Activated naive CD8-positive, alpha-beta T cell treated with anti-CD3 and anti-CD28 coated beads, Interleukin-2, amount 10 ng/mL, durations not matched to agents 7 days and 5 days (primary cell): ENCODE measurements around the gene PDZRN3. TPM values are rescaled to one million over a fixed set of nuclear protein-coding genes. Genes with fewer than 3 reads are reported as not detected.

Experiments used
- ATAC-seq: fragments of 150-1000 bp; cut with Tn5 transposase; one replicate; pipeline ENCODE4 v1.10.0; 2021; ENCODE audit warnings: low read depth, moderate library complexity
- POLR2A ChIA-PET: fragments of 350-600 bp; sonication (Branson Sonifier 250); formaldehyde crosslinking; loops from one replicate; lab custom pipeline; 2021; ENCODE audit warnings: antibody characterized with exemption; lab: Charles Lee
- DNase-seq: peaks from one replicate; pipeline ENCODE4 v3.0.0; 2021
- H3K27ac Mint-ChIP-seq: one replicate; pipeline ENCODE4 v1.8.0; 2022; ENCODE audit warnings: mild to moderate bottlenecking, mixed read lengths
- H3K27me3 Mint-ChIP-seq: one replicate; pipeline ENCODE4 v1.8.0; 2022; ENCODE audit warnings: mild to moderate bottlenecking, moderate library complexity, mixed read lengths
- H3K36me3 Mint-ChIP-seq: one replicate; pipeline ENCODE4 v1.8.0; 2021; ENCODE audit warnings: mild to moderate bottlenecking, mixed read lengths
- H3K4me1 Mint-ChIP-seq: one replicate; pipeline ENCODE4 v1.8.0; 2021; ENCODE audit warnings: mixed read lengths
- H3K4me3 Mint-ChIP-seq: one replicate; pipeline ENCODE4 v1.8.0; 2022; ENCODE audit warnings: mild to moderate bottlenecking, moderate library complexity, mixed read lengths
- H3K9me3 Mint-ChIP-seq: one replicate; pipeline ENCODE4 v1.8.0; 2021; ENCODE audit warnings: mixed read lengths
- total RNA-seq, 2 experiments: library from RNA; stranded (reverse); gene quantifications; one replicate each; pipeline ENCODE4 v1.2.3, GENCODE V29; 2021

PDZRN3 gene
- total RNA-seq, 2 experiments from 2014 or later: not detected

- H3K36me3 Mint-ChIP-seq: no peaks in the 10 kb centered on the region
- H3K27me3 Mint-ChIP-seq: peaks cover 3% of the 10 kb centered on the region
- no peaks in the 10 kb centered on the region for H3K4me1 Mint-ChIP-seq
- H3K9me3 Mint-ChIP-seq: no peaks in the 10 kb centered on the region
- DNase-seq (no peak), ATAC-seq (no peak)
- no peak overlapping the region for H3K27ac Mint-ChIP-seq
- POLR2A ChIA-PET: no interaction called here
- no peak overlapping the region for H3K4me3 Mint-ChIP-seq
Observed at GRCh38 chr3:73401616-73402279, 223.0 kb downstream of the PDZRN3 start.

GRCh38 chr3:73401059-73401458 lies 223.7 kb downstream of the PDZRN3 start:
- POLR2A ChIA-PET: no interaction called here
- peaks cover 3% of the 10 kb centered on the region for H3K27me3 Mint-ChIP-seq
- H3K4me3 Mint-ChIP-seq: no peak overlapping the region
- H3K9me3 Mint-ChIP-seq: no peaks in the 10 kb centered on the region
- H3K36me3 Mint-ChIP-seq: no peaks in the 10 kb centered on the region
- no peak for ATAC-seq
- H3K4me1 Mint-ChIP-seq: no peaks in the 10 kb centered on the region
- no peak overlapping the region for H3K27ac Mint-ChIP-seq
- no peak for DNase-seq

- POLR2A ChIA-PET: no interaction called here
- Mint-ChIP-seq H3K36me3 (no peaks in the 10 kb centered on the region), H3K27me3 (peaks cover 3% of the 10 kb centered on the region), H3K4me3 (no peak overlapping the region), H3K27ac (no peak overlapping the region), H3K9me3 (no peaks in the 10 kb centered on the region), H3K4me1 (no peaks in the 10 kb centered on the region)
- DNase-seq (no peak), ATAC-seq (no peak)
Observed at GRCh38 chr3:73399666-73400253, 225.0 kb downstream of the PDZRN3 start.

GRCh38 chr3:73399106-73399505 lies 225.6 kb downstream of the PDZRN3 start:
- Mint-ChIP-seq H3K4me3 (no peak overlapping the region), H3K27me3 (peaks cover 3% of the 10 kb centered on the region), H3K9me3 (no peaks in the 10 kb centered on the region), H3K4me1 (no peaks in the 10 kb centered on the region), H3K36me3 (no peaks in the 10 kb centered on the region), H3K27ac (no peak overlapping the region)
- no peak for DNase-seq
- ATAC-seq: no peak
- POLR2A ChIA-PET: interaction anchor here (0.6 kb wide), 1 partner anchor 194 kb away, joined by 3 read pairs; no protein-coding TSS in a partner anchor

GRCh38 chr3:73398084-73398483 lies 226.7 kb downstream of the PDZRN3 start:
- DNase-seq (no peak), ATAC-seq (no peak)
- Mint-ChIP-seq H3K27ac (no peak overlapping the region), H3K4me3 (no peak overlapping the region), H3K9me3 (no peaks in the 10 kb centered on the region), H3K36me3 (no peaks in the 10 kb centered on the region), H3K4me1 (no peaks in the 10 kb centered on the region), H3K27me3 (peaks cover 3% of the 10 kb centered on the region)
- POLR2A ChIA-PET: no interaction called here

GRCh38 chr3:73394240-73394639 lies 230.5 kb downstream of the PDZRN3 start:
- peaks cover 1% of the 10 kb centered on the region for H3K9me3 Mint-ChIP-seq
- DNase-seq (no peak), ATAC-seq (no peak)
- H3K27ac Mint-ChIP-seq: no peak overlapping the region
- H3K4me1 Mint-ChIP-seq: no peaks in the 10 kb centered on the region
- no peak overlapping the region for H3K4me3 Mint-ChIP-seq
- H3K36me3 Mint-ChIP-seq: no peaks in the 10 kb centered on the region
- POLR2A ChIA-PET: no interaction called here
- H3K27me3 Mint-ChIP-seq: no peaks in the 10 kb centered on the region

- DNase-seq: no peak
- no peaks in the 10 kb centered on the region for H3K27me3 Mint-ChIP-seq
- no peak for ATAC-seq
- no peaks in the 10 kb centered on the region for H3K4me1 Mint-ChIP-seq
- no peaks in the 10 kb centered on the region for H3K36me3 Mint-ChIP-seq
- POLR2A ChIA-PET: no interaction called here
- H3K27ac Mint-ChIP-seq: no peak overlapping the region
- H3K4me3 Mint-ChIP-seq: no peak overlapping the region
- peaks cover 1% of the 10 kb centered on the region for H3K9me3 Mint-ChIP-seq
Observed at GRCh38 chr3:73393005-73393404, 231.7 kb downstream of the PDZRN3 start.

- POLR2A ChIA-PET: no interaction called here
- peaks cover 1% of the 10 kb centered on the region for H3K9me3 Mint-ChIP-seq
- H3K27ac Mint-ChIP-seq: no peak overlapping the region
- H3K4me3 Mint-ChIP-seq: no peak overlapping the region
- no peaks in the 10 kb centered on the region for H3K27me3 Mint-ChIP-seq
- no peaks in the 10 kb centered on the region for H3K36me3 Mint-ChIP-seq
- no peak for DNase-seq
- no peaks in the 10 kb centered on the region for H3K4me1 Mint-ChIP-seq
- no peak for ATAC-seq
Observed at GRCh38 chr3:73391984-73392383, 232.8 kb downstream of the PDZRN3 start.

GRCh38 chr3:73389928-73390327 lies 234.8 kb downstream of the PDZRN3 start:
- DNase-seq (no peak), ATAC-seq (no peak)
- Mint-ChIP-seq H3K27me3 (no peaks in the 10 kb centered on the region), H3K4me1 (no peaks in the 10 kb centered on the region), H3K36me3 (no peaks in the 10 kb centered on the region), H3K27ac (no peak overlapping the region), H3K9me3 (peaks cover 1% of the 10 kb centered on the region), H3K4me3 (no peak overlapping the region)
- POLR2A ChIA-PET: no interaction called here

- H3K36me3 Mint-ChIP-seq: no peaks in the 10 kb centered on the region
- POLR2A ChIA-PET: no interaction called here
- ATAC-seq: no peak
- H3K4me3 Mint-ChIP-seq: no peak overlapping the region
- peaks cover 1% of the 10 kb centered on the region for H3K9me3 Mint-ChIP-seq
- no peak overlapping the region for H3K27ac Mint-ChIP-seq
- no peaks in the 10 kb centered on the region for H3K4me1 Mint-ChIP-seq
- H3K27me3 Mint-ChIP-seq: no peaks in the 10 kb centered on the region
- no peak for DNase-seq
Observed at GRCh38 chr3:73389117-73389813, 235.5 kb downstream of the PDZRN3 start.

- H3K27ac Mint-ChIP-seq: no peak overlapping the region
- H3K27me3 Mint-ChIP-seq: no peaks in the 10 kb centered on the region
Observed at GRCh38 chr3:73385568-73385967, 239.2 kb downstream of the PDZRN3 start.

GRCh38 chr3:73384091-73384906 lies 240.4 kb downstream of the PDZRN3 start:
- no peaks in the 10 kb centered on the region for H3K27me3 Mint-ChIP-seq
- H3K27ac Mint-ChIP-seq: no peak overlapping the region
- no peaks in the 10 kb centered on the region for H3K4me1 Mint-ChIP-seq
- H3K9me3 Mint-ChIP-seq: peaks cover 4% of the 10 kb centered on the region
- no peak overlapping the region for H3K4me3 Mint-ChIP-seq
- DNase-seq (no peak), ATAC-seq (no peak)
- H3K36me3 Mint-ChIP-seq: no peaks in the 10 kb centered on the region
- POLR2A ChIA-PET: no interaction called here

More at GRCh38 chr3:73385568-73385967, 239.2 kb downstream of the PDZRN3 start:
- ATAC-seq (no peak), DNase-seq (no peak)
- POLR2A ChIA-PET: no interaction called here
- H3K9me3 Mint-ChIP-seq: peaks cover 5% of the 10 kb centered on the region
- H3K36me3 Mint-ChIP-seq: no peaks in the 10 kb centered on the region
- H3K4me1 Mint-ChIP-seq: no peaks in the 10 kb centered on the region
- H3K4me3 Mint-ChIP-seq: no peak overlapping the region

GRCh38 chr3:73383470-73384049 lies 241.2 kb downstream of the PDZRN3 start:
- H3K4me3 Mint-ChIP-seq: no peak overlapping the region
- H3K27ac Mint-ChIP-seq: no peak overlapping the region
- H3K4me1 Mint-ChIP-seq: no peaks in the 10 kb centered on the region
- DNase-seq (no peak), ATAC-seq (no peak)
- H3K9me3 Mint-ChIP-seq: peaks cover 4% of the 10 kb centered on the region
- H3K27me3 Mint-ChIP-seq: no peaks in the 10 kb centered on the region
- POLR2A ChIA-PET: no interaction called here
- H3K36me3 Mint-ChIP-seq: no peaks in the 10 kb centered on the region
